ENCODE results near the gene NOP14.
"Not testable (repeated sequence)": the region's sequence is repeated elsewhere in the genome, so short reads cannot be mapped to it uniquely, and the experiment has no call there.

NOP14 gene

DNA sequence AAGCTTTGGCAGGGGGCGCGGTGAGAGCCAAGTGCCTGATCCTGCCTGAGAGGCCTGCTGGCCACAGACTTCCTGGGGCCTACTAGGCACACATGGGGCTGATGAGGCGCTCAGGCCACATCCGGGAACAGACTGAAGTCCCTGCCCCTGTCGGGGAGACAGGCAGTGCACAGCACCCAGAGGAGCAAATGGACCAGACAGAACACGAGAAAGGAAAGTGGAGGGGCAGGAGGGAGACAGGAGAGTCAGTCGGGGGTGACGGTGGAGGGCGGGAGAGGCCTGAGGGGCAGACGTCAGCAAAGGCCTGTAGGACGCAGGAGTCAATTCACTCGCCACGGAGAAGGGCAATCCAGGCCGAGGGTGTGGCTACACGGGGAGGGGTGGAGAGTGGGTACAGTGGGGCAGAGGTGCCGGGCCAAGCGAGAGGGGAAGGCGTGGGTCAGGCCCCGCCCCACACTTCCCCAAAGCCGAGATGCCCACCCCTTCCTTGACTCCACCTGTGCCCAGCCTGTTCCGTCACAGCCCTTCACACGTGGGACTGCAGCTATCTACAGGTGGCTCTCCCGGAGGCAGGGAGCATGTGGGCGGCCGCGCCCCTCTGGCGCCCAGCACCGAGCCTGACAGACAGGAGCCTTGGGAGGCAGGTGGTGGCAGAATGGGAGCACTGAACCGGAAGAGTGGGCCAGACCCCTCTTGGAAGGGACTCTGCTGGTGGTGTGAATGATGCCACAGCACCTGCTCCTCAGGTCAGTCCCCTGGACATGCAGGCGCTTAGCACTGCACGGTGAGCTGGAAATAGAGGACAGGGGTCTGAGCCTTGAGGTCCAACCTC lies 20.5 kb downstream of the NOP14 start:
- DNase-seq (ENCODE audit: low spot score), result no peak

DNA sequence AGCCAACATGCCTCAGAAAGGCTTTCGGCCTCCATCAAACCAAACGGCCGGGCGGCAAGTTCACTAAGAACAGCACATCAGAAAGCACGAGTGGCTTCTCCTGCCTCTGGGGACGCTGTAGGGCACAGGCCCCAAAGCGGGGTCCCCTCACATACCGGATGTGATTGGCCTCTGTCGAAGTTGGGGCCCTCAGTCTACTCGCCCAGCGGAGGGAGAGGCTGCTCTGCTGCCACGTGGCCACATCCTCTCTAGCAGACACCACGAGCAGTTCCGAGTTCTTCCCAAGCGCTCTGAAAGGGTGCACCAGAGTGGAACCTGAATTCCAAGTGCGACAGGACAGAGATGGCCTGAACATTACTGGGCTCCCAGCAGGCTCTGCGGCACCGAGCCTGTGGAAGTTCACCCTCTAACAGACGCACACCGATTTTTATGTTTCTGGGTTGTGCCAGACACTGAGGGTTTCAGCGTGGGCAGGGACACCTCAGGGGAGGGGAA lies 21.1 kb downstream of the NOP14 start:
- DNase-seq (ENCODE audit: low spot score), result no peak

DNA sequence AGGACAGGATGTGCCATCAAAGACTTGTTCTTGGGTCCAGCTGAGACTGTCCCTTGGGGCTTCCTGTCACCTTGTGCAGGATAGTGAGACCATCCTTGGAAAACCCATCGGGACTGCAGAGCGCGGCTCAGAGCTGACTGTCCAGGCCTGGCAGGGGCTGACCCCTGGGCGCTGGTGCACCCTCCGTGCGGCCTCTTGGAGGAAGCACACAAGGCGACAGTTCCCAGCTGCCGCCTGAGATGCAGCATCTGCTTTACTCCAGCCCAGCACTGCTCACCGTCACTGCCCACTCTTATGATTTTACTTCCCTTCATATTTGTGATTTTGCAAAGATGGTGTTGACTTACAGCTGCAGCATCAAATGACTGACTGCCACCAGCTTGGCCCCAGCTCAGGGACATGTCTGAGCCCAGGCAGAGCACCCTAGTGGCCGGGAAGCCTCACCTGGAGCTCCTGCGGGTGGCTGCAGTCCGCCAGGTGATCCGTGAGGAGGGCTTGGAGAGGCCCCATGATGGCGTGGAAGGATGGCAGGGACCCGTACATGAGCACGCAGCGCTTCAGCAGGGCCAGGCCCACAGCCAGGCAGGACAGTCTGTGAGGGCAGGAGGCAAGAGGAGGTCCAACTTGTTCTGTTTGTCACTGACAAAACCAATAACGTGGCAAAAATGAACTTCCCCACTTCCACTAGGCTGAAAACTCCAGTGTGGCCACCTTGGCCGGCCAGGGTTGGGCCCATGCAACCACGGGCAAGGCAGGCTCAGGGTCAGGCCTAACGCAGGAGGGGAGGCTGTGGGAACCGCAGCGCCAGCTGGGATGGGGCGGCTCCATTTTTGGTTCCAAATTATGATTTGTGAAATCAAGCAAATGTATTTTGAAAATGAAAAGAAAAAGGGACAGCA lies 21.8 kb downstream of the NOP14 start:
- no peak for DNase-seq (ENCODE audit: low spot score)

DNA sequence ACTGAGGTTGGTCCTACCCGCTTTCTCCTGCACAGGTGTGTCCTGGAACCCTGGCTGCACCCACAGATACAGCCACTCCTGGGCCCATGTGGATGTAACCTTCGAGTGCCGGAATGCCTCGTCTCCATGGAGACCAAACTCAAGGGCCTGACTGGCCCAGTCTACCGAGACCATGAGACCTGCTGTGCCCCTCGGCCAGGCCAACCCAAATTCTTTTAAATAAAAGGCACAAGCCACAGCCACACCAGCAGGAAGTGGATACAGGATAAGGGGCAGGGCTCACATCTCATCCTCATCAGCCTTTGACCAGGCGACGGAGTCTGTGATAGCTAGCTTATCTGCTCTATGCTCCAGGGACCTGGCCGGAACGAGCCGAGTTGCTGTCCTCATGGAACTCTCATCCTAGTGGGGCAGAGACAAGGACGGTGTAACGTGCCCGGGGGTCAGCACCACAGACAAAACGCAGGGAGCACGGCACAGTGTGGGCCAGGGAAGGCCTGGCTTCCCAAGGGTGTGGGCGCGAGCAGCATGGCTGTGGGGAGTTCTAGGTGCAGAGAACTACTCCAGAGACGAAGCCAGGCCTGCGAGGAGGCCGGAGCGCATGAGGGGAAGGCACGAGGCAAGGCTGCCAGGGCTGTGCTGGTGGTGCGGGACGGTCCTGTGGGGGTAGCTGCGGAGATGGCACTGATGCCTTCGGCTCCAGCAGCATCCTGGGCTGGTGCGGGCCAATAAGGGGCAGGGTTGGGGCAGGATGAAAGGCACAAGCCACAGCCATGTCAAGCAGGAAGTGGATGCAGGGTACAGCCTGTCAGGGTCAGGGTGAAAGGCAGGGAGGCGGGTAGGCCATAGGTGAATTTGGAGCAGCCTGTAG lies 22.7 kb downstream of the NOP14 start:
- no peak for DNase-seq (ENCODE audit: low spot score)

GRCh38 chr4:2939383-2940243 lies 23.6 kb downstream of the NOP14 start:
- DNase-seq (ENCODE audit: low spot score), result no peak

GRCh38 chr4:2938906-2939305 lies 24.3 kb downstream of the NOP14 start:
- DNase-seq (ENCODE audit: low spot score), result no peak

DNA sequence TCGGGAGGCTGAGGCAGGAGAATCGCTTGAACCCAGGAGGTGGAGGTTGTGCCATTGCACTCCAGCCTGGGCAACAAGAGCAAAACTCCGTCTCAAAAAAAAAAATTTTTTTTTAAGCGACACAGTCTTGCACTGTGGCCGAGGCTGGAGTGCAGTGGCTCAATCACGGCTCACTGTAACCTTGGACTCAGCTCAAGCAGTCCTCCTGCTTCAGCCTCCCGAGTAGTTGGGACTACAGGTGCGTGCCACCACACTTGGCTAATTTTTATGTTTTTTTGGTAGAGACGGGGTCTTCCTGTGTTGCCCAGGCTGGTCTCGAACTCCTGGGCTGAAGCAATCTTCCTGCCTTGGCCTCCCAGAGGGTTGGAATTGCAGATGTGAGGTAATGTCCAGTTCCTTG lies 24.8 kb downstream of the NOP14 start:
- DNase-seq (ENCODE audit: low spot score), result not testable (repeated sequence)

DNA sequence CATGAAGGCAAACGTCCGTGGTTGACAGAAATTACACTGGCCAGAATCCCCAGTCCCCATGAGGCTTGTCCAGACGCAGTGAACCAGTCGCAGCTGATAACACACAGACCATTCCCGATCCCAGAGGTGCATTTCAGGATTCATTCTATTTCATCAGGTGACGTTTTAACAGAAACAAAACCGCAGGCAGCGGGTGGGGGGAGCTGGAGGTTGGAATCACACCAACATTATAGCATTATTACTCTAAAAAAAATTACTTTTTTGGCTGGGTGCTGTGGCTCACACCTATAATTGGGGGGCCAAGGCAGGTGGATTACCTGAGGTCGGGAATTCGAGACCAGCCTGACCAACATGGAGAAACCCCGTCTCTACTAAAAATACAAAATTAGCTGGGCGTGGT lies 25.2 kb downstream of the NOP14 start:
- no peak for DNase-seq (ENCODE audit: low spot score)

DNA sequence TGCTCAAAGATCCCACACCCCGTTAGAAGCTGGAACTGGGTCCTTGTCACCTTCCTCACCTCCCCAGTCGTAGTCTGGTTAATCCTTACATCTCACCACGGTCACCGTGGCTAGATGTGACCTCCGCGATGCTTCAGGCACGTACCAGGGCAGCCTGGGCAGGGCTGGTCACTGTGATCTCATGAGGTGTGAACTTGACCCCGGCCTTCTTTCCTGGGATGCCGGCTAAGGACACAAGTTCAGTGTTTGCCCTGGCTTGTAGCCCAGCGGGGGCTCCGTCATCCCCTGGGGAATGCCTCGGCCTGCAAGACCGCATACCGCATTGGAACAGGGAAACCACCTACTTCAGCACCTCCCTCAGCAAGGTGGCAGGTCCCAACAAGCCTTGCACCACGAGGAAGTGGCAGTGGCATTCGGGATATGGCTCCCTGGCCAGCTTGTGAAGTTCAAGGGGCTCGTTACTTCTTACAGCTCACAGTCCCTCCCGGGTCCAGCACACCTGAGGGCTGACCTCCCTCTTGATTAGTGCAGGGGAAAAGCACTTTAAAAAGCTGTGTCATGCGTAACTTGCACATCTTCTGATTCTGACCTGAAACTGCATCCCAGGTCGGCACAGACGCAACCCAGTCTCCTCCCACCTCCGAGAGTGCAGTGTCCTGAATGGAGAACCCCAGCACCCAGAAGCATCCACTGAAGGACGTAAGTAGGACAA lies 25.9 kb downstream of the NOP14 start:
- no peak for DNase-seq (ENCODE audit: low spot score)

GRCh38 chr4:2936773-2937145 lies 26.4 kb downstream of the NOP14 start:
- peak; percentile 65 for DNase-seq (ENCODE audit: low spot score)

GRCh38 chr4:2935762-2936743 lies 27.2 kb downstream of the NOP14 start:
- DNase-seq (ENCODE audit: low spot score), result no peak

- peak; percentile 93 for DNase-seq (ENCODE audit: low spot score)
Measured at GRCh38 chr4:2934813-2935761, 28.1 kb downstream of the NOP14 start.

GRCh38 chr4:2934077-2934812 lies 29.0 kb downstream of the NOP14 start:
- no peak for DNase-seq (ENCODE audit: low spot score)

DNA sequence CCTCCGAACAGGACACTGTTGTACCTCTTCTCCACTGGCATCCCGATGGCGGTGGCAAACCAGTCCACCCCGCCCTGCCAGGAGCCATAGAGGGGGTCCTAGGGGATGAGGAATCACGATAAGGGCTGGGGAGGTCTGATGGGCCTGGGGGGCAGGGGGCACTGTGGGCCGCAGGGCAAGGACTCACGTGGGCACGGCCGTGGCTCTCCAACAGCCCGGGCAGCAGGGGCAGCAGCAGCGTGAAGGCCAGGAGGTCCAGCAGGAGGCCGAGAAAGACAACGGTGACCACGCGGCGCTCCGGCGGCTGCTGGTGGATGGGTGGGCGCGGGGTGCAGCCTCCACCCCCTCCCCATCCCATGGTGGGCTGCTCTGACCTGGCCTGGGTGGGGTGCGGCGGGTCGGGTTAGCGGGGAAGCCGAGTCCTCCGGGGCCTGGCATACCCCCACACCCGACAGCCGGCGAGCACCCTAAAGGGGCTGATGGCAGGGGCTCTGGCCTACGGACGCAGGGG lies 29.6 kb downstream of the NOP14 start:
- DNase-seq (ENCODE audit: low spot score), result no peak

DNA sequence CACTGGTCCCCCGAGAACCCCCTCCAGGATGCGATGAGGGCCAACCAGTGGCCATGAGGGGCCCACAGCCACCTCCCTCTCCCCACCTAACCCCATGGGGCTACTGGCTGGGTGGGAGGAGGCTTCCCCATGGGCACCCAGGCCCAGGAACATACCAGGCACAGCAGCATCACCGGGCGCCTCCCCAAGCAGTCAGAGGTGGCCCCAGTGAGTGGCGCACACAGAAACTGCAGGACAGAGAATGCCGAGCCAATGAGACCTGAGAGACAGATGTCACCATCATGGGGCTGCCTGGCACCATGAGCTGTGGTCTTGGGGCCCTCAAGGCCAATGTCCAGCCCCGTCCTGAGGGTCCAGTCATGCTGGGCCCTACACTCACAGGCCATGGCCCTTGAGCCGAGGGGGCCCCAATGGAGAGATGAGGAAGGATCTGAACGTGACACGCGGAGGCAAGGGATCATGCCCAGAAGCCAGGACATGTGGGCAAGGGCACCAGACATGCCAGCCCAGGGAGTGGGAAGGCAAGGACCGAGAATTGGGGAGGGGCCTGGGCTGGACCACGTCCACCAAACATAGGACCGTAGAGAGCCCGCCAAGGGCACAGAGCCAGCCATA lies 30.1 kb downstream of the NOP14 start:
- DNase-seq (ENCODE audit: low spot score), result no peak

DNA sequence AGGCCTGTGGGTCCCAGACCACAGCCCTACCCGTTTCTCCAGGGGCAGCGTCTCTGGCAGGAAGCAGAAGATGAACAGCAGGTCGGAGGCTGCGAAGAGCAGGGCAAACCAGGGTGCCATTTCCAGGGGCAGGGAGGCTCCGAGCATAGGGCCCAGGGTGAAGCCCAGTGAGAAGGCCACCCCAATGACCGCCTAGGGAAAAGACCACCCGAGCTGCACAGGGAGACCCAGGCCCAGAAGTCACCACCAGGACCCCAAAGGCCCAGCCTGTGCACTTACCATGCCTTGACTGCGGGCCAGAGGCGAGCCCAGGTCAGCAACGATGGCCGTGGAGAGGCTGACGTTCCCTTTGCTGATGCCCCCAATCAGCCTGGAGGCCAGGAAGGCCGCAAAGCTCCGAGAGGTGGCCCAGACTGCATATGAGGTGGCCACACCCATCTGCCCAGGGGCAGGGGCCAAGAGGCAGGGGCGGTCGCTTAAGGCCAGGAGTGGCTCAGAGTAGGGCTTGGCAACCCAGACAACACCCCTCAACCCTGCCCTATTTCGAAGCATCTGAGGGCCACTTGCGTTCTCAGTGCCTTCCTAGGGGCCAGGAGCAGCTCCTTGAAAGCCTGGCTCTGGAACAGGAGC lies 30.8 kb downstream of the NOP14 start:
- no peak for DNase-seq (ENCODE audit: low spot score)

Data from Ammon's horn (tissue), 1 donor.